IPS DF 19.7 (cell line): Measurements from ENCODE around the gene NSUN7.
A peak's percentile ranks its signal among the peaks of the same experiment; 100 is the strongest.
"Not testable (repeated sequence)": the region's sequence is repeated elsewhere in the genome, so short reads cannot be mapped to it uniquely, and the experiment has no call there.

Experiments used
- DNase-seq: peaks from one replicate; pipeline ENCODE4 v3.0.0-alpha.2; 2013; ENCODE audit warnings: low read depth, low spot score

The NSUN7 gene

DNA sequence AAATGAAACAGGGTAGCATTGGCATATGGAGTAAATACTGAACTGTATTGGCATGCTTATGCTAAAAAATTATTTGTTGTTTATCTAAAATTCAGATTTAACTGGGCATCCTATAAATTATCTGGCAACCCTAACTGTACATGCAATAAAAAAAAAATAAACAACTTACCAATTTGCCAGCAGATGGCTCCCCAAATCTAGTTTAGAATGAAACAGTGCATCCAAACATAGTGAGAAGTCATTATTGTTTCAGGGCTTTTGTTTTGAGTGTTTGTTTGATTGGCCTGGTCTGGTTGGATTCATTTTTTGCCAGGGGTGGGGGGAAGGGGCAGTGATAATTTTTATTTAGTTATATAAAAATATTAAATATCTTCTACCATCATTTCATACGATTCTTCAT, 12.8 kb upstream of the NSUN7 start:
- DNase-seq: no peak

DNA sequence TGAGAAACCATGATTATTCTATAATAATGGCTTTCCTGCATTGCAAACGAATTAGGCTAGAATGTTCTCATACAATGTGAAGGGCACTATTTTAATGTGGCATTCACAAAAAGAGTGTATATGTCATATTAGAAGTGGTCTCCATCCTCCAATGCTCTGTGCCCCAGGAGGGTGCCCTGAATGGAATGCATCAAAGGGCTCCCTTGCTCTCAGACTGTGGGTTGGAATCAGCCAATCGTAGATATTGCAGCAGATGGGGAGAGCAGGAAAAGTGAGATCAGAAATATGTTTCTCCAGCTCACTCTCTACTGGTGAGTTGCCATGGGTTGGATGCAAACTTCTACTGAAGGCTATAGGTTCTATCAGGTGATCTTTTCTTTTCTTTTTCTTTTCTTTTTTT, 11.9 kb upstream of the NSUN7 start:
- DNase-seq: no peak

DNA sequence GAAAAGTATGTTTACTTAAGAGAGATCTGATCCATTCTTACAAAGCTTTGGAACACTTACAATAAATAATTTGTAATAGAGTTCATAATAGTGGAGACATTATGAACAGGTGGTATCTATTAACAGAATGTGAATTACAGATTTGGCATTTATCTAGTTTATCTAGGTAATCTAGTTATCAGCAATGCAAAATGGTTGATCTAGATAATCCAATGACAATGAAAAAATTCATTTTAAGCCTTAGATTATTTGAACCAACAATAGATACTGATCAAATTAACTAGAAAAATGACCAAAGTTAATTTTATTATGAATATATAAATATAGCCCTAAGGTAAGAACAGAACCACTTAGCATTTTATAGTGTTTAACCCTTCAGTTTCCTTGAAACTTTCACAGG, 10.4 kb upstream of the NSUN7 start:
- DNase-seq: no peak

DNA sequence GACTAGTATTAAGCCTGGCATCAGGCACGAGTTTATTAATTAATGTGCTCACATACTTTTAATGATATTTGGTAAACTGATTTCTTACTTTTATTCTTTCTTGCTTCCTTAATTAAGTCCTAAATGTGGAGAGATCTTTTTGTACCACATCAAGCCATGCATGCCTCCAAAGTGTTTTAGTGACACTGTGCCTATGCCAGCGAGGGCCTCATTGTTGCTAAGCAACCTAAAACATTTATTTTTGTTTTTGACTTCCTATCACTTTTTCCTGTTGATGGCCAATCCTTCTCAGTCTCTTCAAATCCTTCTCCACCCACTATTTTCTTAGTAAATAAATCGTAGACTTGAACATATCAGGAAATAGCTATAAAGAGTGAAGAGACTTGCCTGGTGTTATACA, 5.5 kb upstream of the NSUN7 start:
- no peak for DNase-seq

DNA sequence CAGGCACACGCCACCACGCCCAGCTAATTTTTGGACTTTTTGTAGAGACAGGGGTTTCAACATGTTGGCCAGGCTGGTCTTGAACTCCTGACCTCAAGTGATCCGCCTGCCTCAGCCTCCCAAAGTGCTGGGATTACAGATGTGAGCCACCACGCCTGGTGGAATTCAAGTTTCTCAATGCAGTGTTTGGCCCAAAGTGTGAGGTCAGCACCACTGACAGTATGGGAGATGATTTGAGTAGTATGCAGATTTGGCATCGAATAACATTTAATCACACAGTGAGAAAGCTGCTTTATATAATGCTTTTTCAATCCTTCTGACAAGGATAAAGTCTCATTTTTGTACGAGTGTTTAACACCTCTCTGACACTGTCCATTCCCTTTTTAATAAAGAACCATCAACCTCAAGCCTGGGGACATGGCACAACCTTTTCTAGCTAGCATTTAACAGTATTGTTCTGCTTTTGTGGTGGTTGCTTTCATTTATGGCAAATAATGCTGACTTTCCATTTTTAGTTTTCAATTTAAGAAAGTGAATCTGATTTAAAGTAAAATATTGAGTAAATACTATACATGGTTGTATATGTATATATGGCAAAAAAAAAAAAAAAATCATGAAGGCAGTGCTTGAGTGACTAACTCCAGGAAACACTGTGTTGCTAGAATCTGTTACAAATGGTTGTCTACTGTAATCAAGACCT, 4.3 kb upstream of the NSUN7 start:
- DNase-seq: no peak

DNA sequence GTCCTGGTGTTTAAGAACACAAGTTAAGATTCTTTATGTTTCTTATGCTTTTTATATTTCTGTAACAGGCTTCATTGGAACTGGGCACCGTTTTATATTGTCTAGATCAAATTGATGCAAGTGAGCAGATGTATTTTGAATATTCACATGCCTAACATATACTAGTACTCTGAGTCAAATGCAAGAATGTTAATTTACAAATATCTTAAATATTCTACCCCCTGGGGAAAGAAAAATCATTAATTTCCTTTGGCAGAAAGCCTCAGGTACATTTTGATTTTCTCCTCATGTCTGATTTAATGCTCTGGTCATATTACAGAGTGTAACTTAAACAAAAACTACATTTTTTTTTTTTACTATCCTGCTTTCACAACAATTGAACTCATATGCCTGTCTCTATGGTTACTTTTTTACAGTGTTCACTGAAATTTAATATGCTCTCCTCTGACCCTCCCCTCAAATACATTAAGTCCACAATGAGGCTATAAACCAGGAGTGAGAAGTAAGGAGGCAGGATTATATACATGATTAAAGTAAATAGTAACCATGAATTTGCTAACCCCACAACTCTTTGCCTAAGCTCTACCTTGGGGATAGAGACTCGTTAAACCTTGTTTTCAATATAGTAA, 2.4 kb upstream of the NSUN7 start:
- DNase-seq: no peak

DNA sequence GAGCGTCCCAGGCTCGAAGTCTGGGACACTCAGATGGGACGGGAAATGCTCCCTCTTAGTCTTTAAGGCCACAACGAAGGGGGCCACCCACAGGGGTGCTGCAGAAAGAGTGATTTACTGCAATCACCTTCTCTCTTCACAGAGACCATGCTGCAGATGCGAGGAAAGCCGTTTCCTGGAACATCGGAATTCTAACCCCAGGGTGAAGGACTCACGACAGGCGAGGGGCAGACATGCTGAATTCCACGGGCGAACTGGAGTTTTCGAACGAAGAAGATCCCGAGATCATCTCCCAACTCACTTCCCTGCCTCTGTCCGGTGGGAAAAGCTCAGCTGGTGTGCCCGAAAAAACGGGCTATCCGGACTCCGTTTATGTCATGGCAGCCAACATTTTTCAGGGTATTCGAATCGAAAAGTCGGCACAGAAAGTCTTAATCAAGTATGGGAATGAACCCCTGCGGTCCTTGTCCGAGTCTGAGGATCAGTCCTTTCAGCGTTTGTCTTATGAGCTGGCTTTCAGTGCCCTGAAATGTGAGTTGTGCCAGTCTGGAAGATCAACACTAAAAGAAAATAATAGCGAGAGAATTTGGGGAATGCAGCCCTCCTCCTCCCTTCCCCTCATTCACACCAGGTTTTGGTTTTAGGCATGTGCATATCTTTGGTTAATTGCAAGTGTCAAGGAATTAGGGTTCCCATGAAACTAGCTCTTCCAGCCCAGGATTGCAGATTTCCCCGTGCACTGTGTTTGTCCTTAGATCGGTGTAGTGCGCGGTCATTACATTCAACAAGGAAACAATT, 905 bp downstream of the NSUN7 start:
- DNase-seq: peak; percentile 56

DNA sequence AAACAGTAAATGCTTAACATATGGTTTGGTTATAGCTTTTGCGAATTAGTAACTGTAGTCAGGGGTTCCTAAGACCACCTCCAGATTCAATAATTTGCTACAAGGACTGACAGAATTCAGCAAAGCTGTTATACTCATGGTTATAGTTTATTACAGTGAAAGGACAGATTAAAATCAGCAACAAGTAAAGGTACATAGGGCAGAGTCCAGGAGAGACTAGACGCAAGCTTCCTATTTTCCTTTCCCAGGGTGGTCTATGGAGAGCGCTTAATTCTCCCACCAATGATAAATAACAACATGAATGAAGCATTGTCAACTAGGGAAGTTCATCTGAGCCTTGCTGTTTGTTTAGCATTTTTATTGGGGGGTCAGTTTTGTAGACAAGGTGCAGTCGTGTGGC, 5.9 kb downstream of the NSUN7 start:
- DNase-seq: no peak

DNA sequence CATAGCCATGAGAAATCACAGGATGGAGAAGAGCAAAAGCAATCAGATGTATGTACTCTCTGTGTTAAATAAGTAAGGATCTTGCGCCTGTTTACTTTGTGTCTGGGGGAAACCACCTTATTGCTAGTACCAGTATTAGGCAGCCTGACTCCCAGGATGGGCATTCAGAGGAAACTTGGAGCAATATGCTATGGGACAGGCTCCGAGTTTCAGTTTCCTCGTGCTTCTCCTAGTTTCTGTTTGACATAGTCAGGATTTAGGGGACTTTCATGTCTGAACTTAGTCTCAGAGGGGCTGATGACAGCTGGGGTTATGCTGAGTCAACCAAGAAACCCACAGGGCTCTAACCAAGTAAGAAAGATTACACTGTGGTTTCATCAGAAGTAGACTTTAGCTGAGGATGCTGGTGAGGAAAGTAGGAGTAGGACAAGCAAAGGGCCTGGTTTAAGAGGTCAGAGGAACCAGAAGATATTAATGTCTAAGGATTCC, 13.5 kb downstream of the NSUN7 start:
- no peak for DNase-seq

DNA sequence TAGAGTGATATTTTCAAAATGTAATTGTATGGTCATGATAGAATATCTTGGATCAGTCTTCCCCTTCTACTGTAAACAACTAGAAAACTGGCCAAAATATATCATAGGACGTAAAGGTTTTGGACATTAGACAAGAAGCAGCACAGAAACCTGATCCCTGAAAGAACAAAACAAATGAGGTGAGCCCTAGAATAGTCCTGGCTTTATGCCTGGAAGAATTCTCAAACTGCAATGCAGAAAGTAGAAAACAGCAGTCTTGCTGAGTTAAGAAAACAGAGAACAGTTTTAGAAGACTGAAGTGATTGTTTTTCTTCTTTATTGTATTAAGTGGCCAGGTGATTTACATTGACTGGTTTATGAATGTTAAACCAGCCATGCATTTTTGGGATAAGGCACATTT, 19.5 kb downstream of the NSUN7 start:
- DNase-seq: no peak

DNA sequence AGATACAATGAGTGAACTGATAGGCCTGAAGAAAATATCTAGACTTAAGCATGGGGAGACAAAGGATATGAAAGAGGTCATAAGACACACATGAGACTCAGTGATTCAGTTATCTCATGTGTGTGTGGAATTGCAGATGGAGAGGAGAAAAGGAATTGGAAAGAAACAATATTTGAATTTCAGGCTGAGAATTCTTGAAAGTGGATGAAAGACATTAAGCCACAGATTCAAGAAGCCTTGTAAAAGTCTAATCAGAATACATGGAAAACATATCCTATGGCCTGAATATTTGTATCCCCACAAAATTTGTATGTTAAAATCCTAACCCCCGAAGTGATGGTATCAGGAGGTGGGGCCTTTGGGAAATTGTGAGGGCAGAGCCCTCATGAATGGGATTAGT, 28.3 kb downstream of the NSUN7 start:
- DNase-seq: no peak

DNA sequence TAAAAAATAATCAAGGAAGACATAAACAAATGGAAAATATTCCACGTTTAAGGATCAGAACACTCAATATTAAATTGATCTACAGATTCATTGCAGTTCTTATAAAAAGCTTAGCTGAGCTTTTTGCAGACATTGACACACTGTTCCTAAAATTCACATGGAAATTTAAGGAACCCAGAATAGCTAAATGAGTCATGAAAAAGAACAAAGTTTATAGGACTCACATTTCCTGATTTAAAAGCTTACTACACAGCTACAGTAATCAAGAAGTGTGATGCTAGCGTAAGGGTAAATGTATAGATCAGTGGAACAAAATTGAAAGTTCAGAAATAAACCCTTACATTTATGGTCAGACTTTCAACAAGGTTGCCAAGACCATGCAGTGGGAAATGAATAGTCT, 33.1 kb downstream of the NSUN7 start:
- DNase-seq: no peak

DNA sequence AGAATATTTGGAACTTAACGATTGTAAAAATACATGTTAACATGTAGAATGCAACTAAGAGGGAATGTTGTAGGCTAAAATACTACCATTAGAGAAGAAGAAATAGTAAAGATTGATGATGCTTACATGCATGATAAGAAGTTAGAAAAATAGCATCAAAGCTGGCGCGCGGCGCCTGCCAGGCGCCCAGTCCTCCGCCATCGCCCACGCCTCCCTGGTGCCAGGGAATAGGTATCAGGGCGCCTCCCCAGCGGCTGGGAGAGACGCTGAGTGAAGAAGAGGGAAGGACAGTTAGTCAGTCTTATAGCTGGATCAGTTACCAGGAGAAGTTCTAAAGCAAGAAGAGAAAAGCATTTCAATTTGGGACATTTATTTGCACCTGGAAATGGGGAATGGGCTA, 36.0 kb downstream of the NSUN7 start:
- DNase-seq: no peak

DNA sequence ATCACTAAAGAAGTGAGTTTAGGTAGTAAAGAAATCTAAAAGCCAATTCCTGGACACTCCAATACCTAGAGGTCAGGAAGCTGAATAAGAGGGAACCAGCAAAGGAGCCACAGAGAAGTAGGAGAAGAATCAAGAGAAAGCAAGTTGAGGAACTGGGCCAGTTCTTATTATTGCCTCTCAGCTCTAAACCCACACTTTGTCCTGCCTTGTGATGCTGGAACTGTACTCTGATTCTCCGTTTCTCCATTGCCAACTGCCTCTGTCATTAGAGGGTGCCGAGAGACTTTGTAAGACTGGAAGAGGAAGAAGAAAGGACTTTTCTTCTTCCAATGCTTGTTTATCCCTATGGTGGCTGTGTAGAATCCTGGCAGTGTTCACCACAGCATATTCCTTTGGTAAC, 38.6 kb downstream of the NSUN7 start:
- no peak for DNase-seq

DNA sequence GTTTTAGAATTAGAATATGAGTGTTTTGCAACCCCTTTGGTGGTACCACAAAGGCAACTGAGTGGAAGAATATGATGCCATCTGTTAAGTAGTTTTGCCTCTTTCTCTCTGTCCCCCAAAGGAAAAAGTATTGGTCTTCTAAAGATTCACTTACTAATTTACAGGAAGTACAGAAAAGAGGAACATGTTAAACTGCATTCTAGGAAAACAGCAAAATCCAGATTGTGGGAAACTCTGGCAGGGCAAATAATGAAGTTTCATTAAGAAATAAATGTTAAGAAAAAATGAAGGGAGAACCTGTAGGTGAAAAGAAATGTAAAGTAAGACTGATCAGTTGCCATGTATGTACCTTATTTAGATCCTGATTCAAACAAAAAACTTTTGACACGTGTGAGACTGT, 39.3 kb downstream of the NSUN7 start:
- no peak for DNase-seq

DNA sequence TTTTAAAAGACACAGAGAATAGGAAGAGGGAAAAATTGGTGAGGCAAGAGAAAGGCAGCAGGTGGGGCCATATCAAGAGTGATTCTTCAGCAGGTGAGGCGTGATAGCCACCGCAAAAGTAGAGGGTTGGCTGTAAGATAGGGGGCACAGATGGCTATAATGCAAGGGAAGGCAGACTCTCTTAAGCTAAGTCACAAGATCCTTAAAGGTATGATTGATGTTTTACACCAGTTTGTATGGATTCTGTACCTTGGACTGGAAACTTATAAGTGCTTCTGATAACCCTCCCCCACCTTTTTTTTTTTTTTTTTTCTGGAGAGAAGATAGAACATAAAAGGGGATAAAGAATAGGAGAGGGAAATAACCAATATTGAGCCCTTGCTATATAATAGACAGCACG, 40.0 kb downstream of the NSUN7 start:
- no peak for DNase-seq

DNA sequence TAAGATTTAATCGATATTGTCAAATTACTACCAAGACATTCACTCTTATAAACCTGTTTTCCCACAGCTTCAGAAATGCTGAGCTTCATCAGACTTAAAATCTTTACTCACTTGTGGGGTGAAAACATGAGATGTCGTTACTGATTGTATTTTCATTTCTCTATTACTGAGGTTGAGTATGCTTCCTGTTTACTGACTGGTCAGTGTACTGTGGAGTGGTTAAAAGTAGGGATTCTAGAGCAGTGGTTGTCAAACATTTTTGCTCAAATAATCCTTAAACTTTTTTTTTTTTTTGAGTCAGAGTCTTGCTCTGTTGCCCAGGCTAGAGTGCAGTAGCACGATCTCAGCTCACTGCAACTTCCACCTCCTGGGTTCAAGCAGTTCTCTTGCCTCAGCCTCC, 50.3 kb downstream of the NSUN7 start:
- DNase-seq: no peak

DNA sequence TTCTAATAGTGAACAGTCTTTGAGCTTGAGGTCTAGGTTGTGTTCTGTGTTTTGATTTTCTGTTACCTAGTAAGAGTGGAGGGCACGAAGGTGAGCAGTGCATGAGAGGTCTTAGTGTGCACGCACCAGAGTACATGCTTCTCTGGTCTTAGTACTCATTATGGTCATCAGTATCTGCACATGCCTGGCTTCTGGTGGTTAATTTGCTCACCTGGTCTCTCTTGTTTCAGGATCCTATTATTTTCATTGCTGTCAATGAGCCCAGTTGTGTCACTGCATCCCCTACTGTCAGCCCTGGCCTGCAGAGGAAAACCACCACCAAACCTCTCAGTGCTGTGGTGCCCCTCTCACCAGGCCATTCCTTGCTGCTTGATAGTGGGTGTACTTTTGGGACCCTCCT, 54.8 kb downstream of the NSUN7 start:
- no peak for DNase-seq

DNA sequence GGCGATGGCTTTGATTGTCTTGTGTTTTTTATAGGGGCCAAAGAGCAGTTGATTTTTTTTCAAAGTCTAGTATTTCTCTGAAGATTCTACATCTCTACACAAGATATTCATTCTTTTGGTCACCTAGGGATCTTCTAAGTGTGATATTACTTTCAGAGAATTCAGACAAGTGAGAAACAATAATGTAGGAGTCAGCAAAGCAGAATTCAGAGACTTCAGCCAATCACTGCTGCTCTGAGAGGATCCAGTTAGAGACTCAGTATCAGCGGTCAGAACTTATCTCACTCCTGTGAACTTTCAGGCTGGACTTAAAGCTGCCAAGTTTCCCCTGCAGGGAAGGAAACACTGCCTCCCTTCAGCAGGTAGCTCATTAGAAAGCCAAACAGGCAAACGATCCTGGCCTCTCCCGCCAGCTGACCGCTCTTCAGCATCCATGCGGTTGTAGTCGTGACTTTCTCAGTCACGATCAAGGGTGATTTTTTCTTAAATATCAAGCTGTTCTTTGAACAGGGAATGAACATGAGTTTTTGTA, 59.2 kb downstream of the NSUN7 start:
- no peak for DNase-seq

DNA sequence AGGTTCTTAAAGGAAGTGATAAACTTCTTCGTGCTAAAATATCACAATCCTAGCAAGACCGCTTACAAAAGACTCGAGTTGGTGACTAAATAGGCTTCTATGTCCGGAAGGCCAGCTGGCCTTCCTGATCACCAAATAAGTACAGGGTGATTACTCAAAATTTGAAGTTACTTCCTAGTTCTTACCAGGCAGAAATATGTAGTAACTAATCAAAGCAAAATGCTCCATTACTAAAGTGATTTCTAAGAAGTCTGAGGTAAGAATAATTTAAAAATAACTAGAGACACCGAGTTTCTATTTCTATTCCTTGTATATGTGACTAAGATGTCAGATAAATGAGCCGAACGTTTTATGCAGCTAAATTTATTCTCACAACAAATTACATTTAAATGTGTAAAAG, 62.2 kb downstream of the NSUN7 start:
- DNase-seq: no peak

DNA sequence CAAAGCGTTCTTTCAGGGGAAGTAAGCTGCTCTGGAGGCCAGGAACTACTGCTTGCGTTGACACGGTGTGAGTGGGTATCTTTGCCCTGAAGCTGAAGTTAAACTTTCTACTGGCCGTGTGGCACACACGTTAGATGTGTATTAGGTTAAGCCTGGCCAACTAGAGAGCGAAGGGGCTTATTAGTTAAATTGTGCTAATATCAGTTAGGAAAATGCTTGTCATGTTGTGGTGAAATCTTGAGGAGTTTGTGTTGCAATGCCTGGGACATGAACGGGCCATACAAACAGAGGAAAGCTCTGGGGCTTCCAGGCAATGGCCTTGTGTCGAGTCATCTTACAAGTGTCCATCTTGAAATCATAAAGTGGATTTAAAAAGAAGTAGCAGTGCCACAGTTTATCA, 62.6 kb downstream of the NSUN7 start:
- DNase-seq: no peak

DNA sequence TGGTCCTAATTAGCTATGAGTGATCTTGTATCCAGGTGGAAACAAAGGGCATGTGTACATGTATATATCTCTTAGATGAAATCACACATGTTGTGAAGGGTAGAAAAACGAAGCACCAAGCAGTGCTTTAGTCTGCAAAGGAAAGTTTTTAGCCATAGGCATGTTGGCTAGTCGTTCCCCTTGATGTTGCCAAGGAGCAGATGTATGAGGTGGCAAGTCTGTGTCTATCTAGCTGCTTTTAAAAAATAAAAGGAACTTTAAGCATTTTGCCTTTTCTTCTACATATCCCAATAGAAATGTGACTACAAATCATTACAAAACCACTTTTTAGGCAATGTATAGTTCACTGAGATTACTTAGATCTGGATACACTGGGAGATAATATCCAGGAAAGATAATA, 63.1 kb downstream of the NSUN7 start:
- DNase-seq: no peak

DNA sequence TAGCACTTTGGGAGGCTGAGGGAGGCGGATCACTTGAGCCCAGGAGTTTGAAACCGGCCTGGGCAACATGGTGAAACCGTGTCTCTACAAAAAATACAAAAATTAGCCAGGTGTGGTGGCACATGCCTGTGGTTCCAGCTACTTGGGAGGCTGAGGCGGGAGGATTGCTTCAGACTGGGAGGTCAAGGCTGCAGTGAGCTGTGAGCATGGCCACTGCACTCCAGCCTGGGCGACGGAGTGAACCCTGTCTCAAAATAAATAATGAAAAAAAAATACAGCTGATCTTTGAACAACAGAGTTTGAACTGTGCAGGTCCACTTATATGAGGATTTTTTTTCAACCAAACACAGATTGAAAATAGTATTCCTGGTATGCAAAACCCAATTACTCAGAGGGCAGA, 67.4 kb downstream of the NSUN7 start:
- not testable (repeated sequence) for DNase-seq
